NB4 (cell line): ENCODE results near the gene DUOX2.
"Not testable (repeated sequence)": the region's sequence is repeated elsewhere in the genome, so short reads cannot be mapped to it uniquely, and the experiment has no call there.

ENCODE experiments used
- DNase-seq: peaks from one replicate; pipeline ENCODE4 v3.0.0; 2010; ENCODE audit warnings: low read depth
- H3K4me3 ChIP-seq: one replicate; pipeline ENCODE4 v1.5.1; 2011; ENCODE audit warnings: mild to moderate bottlenecking, low read depth, low read length, moderate library complexity
- MAX ChIP-seq: IDR thresholded peaks from 2 replicates; pipeline ENCODE4 v1.6.1; 2011; ENCODE audit warnings: low read depth, low read length
- MYC ChIP-seq: IDR thresholded peaks from 2 replicates; pipeline ENCODE4 v1.6.1; 2011; ENCODE audit warnings: low read depth, low read length
- POLR2A ChIP-seq: IDR thresholded peaks from 2 replicates; pipeline ENCODE4 v1.6.1; 2011; ENCODE audit warnings: mild to moderate bottlenecking; ENCODE audit not compliant: insufficient read length; ENCODE audit errors: extremely low read depth
- TF ChIP-seq, protein P1 (sequence below): IDR thresholded peaks from one replicate; pipeline ENCODE4 v1.5.1; 2012; ENCODE audit warnings: low read depth, low read length

Gene DUOX2

DNA sequence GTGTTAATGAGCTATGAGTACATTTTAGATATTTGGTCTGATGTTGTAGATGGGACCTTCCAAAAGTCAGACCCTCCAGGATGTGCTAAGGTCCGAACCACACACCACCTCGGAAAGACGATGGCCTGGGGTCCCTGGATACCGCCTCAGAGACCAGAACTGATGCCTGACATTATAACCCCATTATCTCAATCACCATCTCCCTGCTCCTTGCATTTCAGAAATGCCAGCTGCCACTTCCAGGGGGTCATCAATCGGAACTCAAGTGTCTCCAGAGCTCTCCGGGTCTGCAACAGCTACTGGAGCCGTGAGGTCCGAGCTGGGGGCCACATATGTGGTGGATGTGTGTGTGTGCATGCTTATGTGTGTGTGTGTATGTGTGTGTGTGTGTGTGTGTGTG, 23.7 kb upstream of the DUOX2 start:
- no peak for DNase-seq
- TF ChIP-seq, protein P1, sequence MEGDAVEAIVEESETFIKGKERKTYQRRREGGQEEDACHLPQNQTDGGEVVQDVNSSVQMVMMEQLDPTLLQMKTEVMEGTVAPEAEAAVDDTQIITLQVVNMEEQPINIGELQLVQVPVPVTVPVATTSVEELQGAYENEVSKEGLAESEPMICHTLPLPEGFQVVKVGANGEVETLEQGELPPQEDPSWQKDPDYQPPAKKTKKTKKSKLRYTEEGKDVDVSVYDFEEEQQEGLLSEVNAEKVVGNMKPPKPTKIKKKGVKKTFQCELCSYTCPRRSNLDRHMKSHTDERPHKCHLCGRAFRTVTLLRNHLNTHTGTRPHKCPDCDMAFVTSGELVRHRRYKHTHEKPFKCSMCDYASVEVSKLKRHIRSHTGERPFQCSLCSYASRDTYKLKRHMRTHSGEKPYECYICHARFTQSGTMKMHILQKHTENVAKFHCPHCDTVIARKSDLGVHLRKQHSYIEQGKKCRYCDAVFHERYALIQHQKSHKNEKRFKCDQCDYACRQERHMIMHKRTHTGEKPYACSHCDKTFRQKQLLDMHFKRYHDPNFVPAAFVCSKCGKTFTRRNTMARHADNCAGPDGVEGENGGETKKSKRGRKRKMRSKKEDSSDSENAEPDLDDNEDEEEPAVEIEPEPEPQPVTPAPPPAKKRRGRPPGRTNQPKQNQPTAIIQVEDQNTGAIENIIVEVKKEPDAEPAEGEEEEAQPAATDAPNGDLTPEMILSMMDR: no peak
- no peak for TF ChIP-seq MYC
- no peak for TF ChIP-seq MAX
- TF ChIP-seq POLR2A: no peak
- no peak overlapping the region for H3K4me3 ChIP-seq

GRCh38 chr15:45136378-45136764, 22.4 kb upstream of the DUOX2 start:
- TF ChIP-seq MAX: no peak
- TF ChIP-seq, protein P1: peak; percentile 18
- H3K4me3 ChIP-seq: no peak overlapping the region
- DNase-seq: no peak

DNA sequence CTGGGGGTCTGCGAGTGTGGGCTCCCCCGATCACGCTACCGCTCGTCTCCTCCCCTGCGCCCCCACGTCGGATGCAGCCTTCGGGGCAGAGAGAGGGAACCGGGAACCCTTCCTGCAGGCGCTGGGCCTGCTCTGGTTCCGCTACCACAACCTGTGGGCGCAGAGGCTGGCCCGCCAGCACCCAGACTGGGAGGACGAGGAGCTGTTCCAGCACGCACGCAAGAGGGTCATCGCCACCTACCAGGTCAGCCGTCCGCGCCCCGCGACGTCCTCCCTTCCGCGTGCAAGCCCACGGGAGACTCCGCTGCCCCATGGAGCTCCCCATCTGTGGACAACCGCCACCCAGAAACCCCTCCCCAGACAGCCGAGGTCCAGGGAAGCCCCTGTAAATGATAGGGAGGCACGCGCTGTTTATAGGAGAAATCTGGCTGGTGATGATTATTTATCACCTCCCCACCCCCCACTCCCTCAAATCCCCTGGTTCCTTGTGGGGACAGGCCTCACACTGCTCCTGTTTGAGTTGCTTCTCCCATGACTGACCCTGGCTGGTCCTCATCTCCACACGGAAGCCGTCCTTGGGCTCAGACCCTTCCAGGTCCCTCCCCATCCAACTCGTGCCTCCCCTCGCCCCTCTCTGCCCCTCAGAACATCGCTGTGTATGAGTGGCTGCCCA, 21.9 kb upstream of the DUOX2 start:
- DNase-seq: not testable (repeated sequence)

DNA sequence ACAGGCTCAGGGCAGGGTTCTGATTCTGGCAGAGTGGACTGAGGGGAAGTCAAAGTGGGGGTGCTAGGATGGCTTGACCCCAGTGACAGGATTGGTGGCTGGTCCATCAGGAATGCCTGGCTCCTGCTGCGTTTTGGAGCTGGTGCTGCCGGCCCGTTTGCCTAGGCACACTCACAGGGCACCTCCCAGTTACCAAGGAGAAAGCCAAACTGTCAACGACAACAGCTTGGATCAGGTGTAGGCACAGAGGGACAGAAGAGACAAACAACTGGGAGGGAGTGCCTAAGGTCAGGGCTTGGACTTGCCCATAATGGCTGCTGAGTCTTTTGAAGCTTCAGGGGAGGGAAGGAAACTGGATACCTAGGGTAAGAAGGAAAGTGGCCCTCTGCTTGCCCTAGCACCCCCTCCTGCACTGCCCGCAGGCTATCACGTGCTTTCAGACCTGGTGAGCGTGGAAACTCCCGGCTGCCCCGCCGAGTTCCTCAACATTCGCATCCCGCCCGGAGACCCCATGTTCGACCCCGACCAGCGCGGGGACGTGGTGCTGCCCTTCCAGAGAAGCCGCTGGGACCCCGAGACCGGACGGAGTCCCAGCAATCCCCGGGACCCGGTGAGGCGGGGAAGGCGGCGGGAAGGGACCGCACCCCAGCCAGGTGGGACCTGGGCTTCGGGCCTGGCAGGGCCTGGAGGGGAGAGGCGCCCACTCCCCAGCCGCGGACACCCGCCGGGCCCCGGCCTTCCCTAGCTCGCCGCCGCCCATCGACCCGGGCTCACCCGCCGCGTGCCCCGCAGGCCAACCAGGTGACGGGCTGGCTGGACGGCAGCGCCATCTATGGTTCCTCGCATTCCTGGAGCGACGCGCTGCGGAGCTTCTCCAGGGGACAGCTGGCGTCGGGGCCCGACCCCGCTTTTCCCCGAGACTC, 21.0 kb upstream of the DUOX2 start:
- no peak for DNase-seq
- H3K4me3 ChIP-seq: no peak overlapping the region
- no peak for TF ChIP-seq MAX
- TF ChIP-seq, protein P1: no peak
- TF ChIP-seq POLR2A: no peak
- no peak for TF ChIP-seq MYC

More for the DNA sequence above, 21.9 kb upstream of the DUOX2 start:
- H3K4me3 ChIP-seq: not testable (repeated sequence)

DNA sequence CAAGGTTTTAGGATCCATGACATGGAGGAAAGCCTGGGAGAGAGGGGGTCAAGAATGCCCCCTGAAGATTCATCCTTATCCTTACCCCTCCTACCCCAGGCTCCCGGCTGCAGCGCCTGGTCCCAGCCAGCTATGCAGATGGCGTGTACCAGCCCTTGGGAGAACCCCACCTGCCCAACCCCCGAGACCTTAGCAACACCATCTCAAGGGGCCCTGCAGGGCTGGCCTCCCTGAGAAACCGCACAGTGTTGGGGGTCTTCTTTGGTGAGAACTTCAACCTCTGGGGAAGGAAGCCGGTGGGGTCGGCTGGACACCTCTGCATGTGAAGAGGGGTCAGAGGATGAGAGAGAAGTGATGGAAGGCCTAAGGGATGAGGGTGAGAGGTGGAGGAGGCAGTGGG, 20.1 kb upstream of the DUOX2 start:
- no peak for TF ChIP-seq MAX
- no peak for TF ChIP-seq POLR2A
- TF ChIP-seq MYC: no peak
- TF ChIP-seq, protein P1: no peak
- H3K4me3 ChIP-seq: no peak overlapping the region
- DNase-seq: no peak

- H3K4me3 ChIP-seq: no peak overlapping the region
- DNase-seq: no peak
- no peak for TF ChIP-seq POLR2A
- TF ChIP-seq, protein P1: no peak
- no peak for TF ChIP-seq MYC
- no peak for TF ChIP-seq MAX
Observed at GRCh38 chr15:45133561-45133920, 19.6 kb upstream of the DUOX2 start.
